HG02678 (cell line): ENCODE data around the gene RAB11B.
"Not testable (repeated sequence)": the region's sequence is repeated elsewhere in the genome, so short reads cannot be mapped to it uniquely, and the experiment has no call there.

ENCODE experiments used
- ATAC-seq: cut with Tn5 transposase; IDR thresholded peaks from one replicate; pipeline ENCODE4 v1.9.1; 2021; ENCODE audit warnings: mild to moderate bottlenecking, moderate library complexity; ENCODE audit not compliant: unreplicated experiment

The RAB11B gene

GRCh38 chr19:8370176-8371010 lies 19.8 kb upstream of the RAB11B start:
- ATAC-seq = no peak

- ATAC-seq = no peak
These were observed 19.0 kb upstream of the RAB11B start for GRCh38 chr19:8371011-8371804.

- ATAC-seq = no peak
These were observed 16.0 kb upstream of the RAB11B start for GRCh38 chr19:8373867-8374813.

GRCh38 chr19:8375766-8376165 lies 14.4 kb upstream of the RAB11B start:
- ATAC-seq = not testable (repeated sequence)

GRCh38 chr19:8376373-8376974 lies 13.7 kb upstream of the RAB11B start:
- ATAC-seq = not testable (repeated sequence)

- ATAC-seq = no peak
These were observed 12.6 kb upstream of the RAB11B start for GRCh38 chr19:8377598-8377997.

- not testable (repeated sequence) for ATAC-seq
These were observed 10.8 kb upstream of the RAB11B start for GRCh38 chr19:8379156-8379891.

GRCh38 chr19:8384569-8384968 lies 5.6 kb upstream of the RAB11B start:
- not testable (repeated sequence) for ATAC-seq

- not testable (repeated sequence) for ATAC-seq
These were observed 5.1 kb upstream of the RAB11B start for GRCh38 chr19:8385103-8385502.

GRCh38 chr19:8385566-8385965 lies 4.6 kb upstream of the RAB11B start:
- ATAC-seq = not testable (repeated sequence)

- ATAC-seq = not testable (repeated sequence)
These were observed 3.7 kb upstream of the RAB11B start for GRCh38 chr19:8386419-8386818.

GRCh38 chr19:8386990-8387389 lies 3.2 kb upstream of the RAB11B start:
- ATAC-seq = no peak

GRCh38 chr19:8387688-8388611 lies 2.2 kb upstream of the RAB11B start:
- no peak for ATAC-seq

- no peak for ATAC-seq
These were observed 1.6 kb upstream of the RAB11B start for GRCh38 chr19:8388612-8388958.

- peak; percentile 42 for ATAC-seq
These were observed 439 bp downstream of the RAB11B start for GRCh38 chr19:8390617-8390981.

- ATAC-seq = no peak
These were observed 1.2 kb downstream of the RAB11B start for GRCh38 chr19:8391198-8392016.

GRCh38 chr19:8392017-8392591 lies 1.9 kb downstream of the RAB11B start:
- ATAC-seq = no peak
